ENCODE results near the gene NDRG3.

Gene NDRG3

GRCh38 chr20:36605399-36606157, 140.3 kb downstream of the NDRG3 start, which contains the start of gene RAB5IF:
RAB5IF (plus strand) TSS chr20:36605779; CDS start chr20:36605952, 173 bp downstream.
- peak; percentile 98 for DNase-seq

GRCh38 chr20:36604952-36605398, 140.9 kb downstream of the NDRG3 start:
- DNase-seq, result no peak

All from midbrain (tissue), 1 donor.